Stimulated activated CD8-positive, alpha-beta memory T cell treated with anti-CD3 and anti-CD28 coated beads, Interleukin-12 subunit alpha, Interleukin-12 subunit beta, amount 100 ng/mL, for 24 hours (primary cell): Measurements from ENCODE around the gene UGT1A7.

ENCODE experiments used
- DNase-seq: peaks from one replicate; pipeline ENCODE4 v3.0.0-alpha.2; 2020; ENCODE audit errors: extremely low read depth

UGT1A7 gene

DNA sequence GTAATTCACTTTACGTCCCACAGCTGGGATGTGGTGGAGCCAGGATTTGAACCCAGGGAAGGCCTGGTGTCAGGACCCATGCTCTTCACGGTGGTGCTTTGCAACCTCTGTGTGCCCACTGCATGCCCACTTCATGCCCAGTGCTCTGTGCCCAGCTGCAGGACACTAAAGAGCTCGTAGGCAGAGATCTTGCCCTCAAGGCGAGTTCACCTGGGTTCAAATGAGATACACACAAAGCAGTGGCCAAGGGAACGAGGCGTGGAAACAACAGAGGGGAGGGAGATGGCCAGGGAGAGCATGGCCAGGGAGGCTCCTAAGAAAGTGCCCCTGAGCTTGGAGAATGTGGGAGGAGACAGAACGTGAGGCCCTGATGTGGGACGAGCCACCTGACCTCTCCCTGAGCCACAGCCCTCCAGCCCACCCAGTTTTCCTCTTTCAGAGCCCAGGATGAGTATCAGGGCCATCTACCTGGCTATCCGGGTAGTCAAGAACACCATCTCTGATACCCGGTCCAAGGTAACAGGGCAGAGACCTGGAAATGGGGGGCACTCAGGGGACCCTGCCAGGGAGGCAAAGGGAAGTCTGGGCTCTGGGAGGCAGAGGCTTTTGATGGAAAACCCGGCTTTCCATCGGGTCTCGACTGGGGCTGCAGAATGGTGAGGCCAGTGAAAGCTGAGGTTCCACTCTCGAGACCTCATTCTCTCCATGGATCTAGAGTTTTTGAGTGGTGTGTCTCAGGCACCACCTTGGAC, 116.8 kb downstream of the UGT1A7 start:
- DNase-seq: no peak

DNA sequence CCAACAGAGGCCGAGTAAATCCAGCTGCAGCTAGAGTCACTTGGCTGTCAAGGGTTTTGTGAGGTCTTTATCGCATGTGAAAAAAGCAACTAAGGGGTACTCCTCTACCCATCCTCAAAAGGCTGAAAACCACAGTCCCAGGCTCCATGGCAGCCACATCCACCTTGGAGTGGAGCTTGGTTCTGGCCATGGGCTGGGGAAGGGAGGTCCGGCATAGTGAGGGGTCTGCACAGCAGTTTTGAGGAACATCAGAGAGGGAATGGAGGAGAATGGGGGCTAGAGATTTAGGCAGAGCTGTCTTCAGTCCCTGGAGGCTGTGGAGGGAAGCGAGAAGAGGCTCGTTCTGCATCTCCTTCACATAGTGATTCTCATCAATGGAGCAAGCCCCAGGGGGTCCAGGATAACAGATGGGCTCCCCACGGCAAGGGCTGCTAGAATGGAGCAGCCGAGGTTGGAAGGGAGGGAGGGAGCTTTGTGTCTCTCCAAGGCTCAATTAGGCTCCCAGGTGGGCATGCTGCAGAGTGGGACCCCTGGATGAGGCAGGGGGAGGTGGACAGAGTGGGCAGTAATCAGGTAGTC, 117.5 kb downstream of the UGT1A7 start:
- DNase-seq: no peak

DNA sequence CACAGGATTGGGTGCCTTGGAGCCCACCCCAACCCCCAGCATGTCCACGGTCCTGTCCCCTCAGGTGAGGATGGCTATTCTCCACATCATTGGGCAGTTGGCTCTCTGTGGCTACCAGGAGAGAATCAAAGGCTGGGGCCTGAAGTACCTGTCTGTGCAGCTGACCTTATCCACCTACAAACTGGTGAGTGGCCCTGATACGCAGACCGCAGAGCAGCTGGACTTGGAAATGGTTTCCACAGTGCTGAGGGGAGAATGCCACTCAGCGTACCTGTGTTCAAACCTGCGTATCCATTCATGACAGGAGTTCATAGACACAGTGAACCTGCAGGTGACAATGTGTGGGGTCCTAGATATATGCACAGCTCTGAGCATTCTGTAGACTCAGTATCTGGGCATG, 118.0 kb downstream of the UGT1A7 start:
- DNase-seq: no peak

DNA sequence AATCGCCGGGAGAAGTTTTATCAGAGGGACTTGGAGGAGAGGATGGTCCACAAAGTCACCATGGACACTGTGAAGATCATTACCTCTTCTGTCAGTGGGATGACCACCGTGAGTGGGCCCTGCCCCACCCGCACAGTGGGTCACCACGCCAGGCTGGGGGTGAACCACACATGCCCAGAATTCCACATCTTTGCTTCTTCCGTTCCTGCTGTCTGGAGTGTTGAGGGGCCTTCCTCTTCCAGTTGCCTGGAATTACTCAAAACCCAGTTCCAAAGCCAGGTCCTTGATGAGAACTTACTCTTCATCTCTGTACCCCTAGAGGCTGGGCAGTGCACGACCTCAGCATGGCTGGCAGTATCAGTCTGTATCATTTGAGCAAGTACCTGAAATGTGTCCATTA, 118.5 kb downstream of the UGT1A7 start:
- DNase-seq: no peak

DNA sequence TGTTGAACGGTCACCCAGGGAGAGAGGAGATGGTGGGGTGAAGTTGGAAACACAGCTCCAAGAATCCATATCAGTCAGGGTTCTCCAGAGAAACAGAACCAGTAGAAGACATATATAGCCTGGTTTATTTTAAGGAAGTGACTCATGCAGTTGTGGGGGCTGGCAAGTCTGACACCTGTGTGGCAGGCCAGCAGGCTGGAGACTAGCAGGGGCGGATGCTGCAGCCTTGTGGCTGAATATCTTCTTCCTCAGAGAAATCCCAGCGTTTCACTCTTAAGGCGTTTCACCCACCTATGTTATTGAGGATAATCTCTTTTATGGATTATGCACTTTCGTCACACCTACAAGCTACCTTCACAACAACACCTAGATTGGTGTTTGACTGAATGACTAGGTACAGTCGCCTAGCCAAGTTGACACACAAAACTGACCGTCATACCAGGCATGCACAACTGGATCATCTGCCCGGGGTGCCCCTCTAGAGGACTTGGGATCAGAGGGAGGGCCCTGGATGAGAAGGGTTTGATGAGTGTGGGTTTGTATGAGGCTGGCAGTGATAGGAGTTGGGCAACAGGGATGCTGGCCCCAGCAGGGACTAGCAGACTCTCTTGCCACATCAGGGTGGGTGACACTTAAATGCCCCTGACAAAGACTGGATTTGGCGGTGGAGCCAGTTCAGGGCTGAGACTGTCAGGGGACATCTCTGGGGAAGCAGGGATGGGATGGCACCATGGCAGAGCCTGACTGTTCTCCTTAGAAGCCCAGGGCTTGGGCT, 119.8 kb downstream of the UGT1A7 start:
- DNase-seq: no peak

DNA sequence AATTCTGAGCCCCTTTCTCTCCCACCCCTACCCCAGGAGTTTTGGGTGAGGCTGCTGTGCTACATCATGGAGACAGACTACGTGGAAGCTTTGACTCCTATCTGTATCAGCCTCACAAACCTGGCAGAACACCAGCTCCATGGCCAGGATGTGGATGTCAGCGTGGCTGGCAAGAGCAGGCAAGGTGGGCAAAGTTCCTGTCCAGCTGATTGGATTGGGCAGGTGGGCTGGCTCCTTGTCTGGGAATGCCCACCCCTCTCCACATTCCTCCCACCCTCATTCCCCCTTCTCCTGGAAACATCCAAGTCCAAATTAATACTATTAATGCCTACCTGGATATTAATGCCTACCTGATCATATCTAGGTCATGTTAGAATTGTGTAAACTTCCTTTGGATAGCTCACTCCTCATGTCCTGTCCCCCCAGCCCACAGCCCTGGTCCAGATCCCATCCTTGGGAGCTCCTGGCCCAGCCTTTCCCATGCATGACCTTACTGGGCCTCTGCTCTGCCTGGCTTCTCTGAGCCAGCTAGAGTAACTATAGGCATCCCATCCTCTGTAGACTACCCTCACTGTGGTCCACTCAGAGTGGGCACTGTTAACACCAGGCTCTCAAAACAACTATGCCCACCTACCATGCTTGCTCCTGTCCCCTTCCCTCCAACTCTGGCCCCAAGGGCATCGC, 120.6 kb downstream of the UGT1A7 start:
- no peak for DNase-seq

DNA sequence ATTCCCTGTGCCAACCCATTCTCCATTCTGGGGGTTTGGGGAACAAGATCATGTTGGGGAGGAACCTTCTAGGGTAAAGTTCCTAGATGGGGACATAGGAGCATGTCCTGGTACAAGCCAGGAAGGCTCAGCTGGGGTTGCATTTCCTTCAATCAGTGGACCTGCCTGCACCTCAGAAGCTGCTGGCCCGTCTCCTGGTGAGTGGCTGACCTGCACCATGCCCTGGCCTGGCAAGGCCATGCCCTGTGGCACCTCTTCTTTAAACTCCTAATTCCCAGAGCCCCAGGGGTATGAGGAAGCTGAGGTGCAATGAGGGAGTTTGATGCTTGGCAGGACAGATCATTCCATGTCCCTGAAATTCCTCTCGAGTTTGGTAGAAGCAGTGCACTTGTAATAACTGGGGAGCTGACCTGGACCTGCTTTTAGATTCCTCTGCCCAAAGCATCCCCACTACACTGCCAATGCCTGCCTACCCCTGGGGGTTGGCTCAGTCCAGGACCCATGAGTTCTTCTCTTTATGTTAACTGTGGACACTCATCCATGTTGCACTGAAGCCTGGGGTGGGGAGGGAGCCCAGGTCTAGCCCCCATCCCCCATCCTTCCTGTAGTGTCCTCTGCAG, 121.7 kb downstream of the UGT1A7 start:
- no peak for DNase-seq

DNA sequence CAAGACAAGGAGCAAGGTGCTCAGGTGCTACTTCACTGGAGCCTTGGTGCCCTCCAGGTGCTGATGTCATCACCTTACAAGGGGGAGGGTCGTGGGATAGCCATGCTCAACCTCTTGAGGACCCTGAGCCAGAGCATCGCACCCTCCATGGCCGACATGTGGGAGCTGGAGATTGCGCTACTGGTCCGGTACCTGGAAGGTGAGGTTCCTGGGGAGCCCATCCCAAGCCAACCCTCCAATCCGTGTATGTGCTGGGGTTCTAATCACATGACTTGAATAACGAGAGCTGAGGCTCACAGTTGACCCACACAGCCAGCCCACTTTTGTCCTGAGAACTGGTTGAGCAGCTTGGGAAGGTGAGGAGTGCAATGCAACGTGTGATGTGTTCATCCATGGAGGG, 122.3 kb downstream of the UGT1A7 start:
- DNase-seq: no peak

DNA sequence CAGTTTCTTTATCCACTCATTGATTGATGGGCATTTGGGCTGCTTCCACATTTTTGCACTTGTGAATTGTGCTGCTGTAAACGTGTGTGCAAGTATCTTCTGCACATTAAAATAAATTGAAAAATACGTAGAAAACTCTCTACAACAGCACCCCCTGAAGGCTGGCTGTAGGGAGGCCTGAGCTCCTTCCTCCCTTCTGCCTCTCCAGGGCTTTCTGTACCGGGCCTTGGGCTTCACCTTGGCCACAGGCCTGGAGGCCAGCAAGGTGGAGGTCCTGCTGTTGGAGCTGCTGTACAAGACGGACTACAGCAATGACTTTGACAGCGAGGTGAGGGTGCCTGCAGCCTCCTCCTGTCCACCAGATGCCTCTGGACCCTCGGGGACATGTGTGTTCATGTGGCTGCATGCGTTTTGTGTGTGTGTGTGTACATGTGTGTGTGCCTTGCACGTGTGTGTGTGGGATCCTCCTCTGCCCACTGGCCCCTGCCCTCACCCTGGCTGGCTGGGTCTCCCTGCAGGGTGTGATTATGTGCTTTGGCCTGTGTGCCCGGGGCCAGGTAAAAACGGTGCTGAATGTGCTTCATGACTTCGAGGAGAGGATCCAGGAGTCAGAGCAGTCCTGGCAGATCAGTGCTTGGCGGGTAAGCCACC, 125.6 kb downstream of the UGT1A7 start:
- no peak for DNase-seq

DNA sequence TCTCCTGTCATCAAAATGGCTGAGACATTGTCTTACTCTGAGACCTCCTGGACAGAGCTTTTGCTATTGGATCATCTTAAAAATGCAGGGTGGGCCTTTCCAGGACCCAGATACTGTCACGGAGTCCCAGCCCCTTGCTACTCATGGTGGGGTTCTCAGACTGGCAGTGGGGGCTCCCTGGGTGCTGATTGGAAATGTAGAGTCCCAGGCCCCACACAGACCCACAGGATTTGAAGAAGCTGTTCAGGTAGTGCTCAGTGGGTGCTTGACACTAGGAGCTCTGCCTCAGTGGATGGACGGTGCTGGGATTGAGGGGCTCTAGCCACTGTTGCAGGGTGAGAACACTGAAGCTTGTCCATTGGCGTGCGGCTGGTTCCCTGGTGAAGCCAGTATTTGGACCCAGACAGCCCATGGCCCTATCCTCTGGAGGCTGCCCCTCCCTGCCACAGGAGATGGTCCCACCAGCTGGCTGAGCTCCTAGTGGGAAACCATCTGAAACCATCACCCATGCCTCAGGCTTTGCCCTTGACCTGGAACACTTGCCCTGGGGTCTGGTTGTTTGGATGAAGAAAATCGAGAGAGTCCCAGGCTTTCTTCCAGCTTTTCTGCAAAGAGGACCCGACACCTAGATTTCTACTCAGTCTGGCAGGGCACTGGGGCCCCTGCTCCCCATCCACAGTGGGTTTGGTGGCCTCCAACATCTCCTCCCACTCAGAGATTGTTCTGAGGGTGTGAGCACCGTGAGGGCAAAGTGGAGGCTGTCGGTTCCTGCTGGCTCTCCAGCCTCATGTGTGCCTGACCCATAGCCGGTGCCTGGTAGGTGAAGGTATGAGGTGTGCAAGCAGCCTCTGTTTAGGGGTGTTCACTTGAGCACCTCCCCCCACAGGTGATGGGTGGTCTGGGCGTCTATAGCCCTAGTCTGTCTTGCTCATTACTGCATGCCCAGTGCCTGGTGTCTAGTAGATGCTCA, 126.5 kb downstream of the UGT1A7 start:
- DNase-seq: no peak

DNA sequence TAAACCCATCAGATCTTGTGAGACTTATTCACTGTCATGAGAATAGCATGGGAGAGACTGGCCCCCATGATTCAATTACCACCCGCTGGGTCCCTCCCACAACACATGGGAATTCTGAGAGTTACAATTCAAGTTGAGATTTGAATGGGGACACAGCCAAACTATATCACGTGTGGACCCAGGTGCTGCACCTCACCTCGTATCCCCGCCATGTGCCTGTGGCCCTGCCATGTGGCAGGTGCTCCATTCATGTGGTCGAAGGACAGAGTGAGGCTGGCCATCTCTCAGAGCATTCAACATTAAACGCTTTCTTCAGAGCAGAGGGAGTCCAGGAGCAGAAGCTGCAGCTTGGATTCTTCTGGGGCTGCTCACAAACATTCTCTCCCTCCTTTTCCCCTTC, 128.7 kb downstream of the UGT1A7 start:
- DNase-seq: no peak

DNA sequence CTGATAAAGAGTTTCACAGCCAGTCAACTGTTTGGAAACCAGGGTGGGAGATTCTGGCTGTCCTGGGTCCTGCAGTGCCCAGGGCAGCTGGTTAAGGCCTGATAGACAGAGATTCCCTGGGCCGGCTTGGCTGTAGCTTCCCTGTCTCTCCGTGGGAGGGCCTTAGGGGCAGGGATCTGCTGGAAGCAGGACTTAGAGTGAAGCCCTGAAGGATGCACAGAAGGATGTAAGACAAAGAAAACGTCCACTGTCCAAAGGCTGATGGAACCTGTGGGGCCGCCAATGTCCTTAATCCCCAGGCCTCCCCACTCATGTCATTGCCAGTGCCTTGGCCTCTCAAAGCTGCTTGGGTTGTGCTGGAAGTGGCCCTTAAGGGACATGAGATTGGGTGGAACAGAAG, 129.4 kb downstream of the UGT1A7 start:
- no peak for DNase-seq

DNA sequence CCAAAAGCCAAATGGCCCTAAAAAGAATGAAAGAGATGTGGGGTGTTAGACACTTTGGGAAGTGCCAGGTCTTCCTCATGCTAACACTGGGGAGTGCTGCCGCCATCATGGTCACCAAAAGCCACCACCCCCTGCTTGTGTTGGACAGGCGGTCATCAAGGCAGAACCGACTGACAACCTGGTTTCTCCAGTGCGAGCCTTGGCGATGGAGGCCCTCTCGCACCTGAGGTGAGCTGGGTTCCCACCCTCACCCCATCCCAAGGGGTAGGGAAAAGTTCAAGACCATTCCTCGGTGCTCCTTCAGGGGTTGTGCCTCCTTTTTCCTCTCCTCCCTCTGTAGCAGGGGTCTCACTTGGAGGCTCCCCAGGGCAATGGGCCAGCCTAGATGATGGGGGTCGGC, 130.0 kb downstream of the UGT1A7 start:
- DNase-seq: no peak

DNA sequence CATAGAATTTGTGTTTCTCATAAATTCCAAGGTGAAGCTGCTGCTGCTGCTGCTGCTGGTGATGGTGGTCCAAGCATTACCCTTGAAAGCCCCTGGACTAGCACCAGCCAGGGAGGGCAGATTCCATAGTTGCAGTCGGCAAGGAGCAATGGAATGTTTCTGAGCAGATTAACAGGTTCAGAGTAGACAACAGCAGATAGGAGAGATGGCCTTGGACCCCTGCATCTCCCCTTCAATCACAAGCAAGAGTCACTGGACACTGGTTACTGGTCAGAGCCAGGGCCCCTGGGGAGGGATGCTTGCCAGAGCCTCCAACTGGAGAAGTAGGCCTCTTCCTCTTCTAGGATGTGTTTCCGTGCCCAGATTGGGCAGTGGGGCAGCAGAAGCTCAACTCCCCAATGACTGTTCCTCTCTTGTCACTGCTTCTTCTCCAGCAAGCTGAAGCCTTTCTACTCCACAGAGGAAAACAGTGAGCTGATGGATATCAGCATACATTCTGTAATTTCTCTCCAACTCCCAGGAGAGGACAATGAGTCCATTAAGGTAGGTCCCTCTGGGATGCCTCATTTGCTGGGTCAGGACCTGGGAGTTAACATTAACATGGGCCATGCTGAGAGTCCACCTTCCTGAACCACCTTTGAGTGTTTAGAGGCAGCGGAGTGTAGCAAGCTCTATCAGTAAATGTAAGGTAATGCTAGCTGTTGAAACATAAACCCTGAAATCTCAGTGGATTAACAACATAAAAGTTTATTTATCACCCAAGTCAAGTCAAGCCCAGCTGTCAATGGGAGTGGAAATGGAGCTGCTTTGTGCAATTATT, 131.7 kb downstream of the UGT1A7 start:
- DNase-seq: no peak

DNA sequence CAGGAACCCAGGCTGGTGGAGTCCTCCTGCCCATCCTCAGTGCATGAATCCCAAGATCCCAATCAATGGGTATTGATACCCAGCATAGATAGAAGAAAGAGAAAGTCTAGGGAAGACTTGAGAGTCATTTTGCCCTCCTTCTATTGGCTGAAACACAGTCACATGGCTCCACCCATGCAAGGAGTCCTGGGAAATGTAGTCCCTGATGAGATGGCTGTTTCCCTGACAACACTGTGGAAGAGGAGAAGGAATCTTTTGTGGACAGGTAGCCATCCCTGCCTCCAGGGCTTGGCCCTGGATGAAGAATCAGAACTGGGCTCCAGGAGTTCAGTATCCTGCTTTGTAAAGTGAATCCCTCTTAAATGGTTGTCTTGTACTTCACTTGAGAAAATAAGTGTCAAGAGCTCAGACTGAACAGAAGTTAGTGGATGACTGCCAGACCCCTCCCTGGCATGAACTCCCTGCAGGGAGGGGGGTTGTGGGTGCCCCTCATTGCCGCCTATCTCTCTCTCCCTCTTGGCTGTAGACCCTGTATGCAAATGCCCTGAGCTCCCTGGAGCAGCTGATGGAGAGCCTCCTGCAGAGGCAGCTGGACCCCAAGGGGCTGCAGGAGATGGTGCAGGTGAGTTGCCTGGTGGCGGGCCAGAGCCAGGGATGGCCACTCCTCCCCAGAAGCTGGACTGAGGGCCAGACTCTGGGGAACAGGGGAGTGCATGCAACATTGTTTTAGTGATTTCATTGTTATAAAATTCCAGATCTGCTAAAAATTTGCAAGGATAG, 132.5 kb downstream of the UGT1A7 start:
- no peak for DNase-seq

DNA sequence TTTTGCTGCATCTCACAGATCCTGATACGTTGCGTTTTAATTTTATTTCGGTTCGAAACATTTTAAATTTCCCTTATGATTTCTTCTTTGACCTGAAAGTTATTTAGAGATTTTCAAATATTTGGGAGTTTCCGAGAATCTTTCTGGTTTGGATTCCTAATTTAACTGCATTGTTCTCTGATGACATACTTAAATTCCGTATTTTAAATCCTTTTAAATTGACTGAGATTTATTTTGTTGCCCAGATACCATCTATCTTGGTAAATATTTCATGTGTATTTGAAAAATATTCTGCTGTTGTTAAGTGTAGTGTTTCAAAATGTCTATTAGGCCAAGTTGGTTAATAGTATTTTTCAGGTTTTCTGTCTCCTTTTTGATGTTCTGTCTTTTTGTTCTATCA, 134.2 kb downstream of the UGT1A7 start:
- no peak for DNase-seq

DNA sequence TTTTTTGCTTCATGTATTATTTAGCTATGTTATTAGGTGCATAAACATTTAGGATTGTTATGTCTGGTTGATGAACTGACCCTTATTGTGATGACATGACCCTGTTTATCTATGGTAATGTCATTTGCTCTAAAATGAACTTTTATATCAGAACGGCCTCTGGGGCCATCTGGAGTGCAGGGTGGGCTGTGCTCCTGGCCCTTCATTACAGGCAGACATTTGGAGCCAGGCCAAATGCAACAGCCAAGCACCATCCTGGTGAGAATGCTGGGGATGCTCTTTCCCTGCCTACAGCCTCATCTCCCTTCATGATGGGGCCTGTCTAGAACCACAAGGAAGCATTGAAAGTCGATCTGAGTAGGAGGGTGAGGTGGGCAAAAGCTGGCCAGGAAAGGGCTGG, 134.6 kb downstream of the UGT1A7 start:
- no peak for DNase-seq

DNA sequence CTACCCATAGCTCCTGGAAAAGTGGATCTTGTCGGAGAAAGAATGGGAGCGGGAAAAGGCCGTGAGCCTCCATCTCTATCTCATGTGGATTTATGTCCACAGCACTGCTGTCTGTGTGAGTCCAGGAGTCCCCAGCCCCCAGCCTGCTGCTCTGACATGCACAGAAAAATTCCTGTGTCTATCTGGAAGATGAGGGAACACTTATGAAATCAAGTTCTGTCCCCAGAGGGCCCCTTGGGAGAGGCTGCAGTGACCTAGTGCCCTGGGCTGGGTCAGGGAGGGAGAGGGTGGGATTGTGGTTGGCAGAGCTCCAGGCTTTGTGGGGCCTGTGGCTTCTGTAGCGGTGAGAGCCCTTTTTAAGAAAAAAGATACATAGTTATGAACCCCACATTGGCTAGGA, 135.1 kb downstream of the UGT1A7 start:
- no peak for DNase-seq
